AG10803 (cell line): ENCODE data around the gene SGPL1.

Experiments used
- DNase-seq: peaks from one replicate; pipeline ENCODE4 v3.0.0; 2010; ENCODE audit warnings: low read depth
- H3K4me3 ChIP-seq: 2 replicates; pipeline ENCODE4 v1.5.1; 2011; ENCODE audit warnings: mild to moderate bottlenecking, low read length, control low read depth
- TF ChIP-seq, protein P1 (sequence below): conservative IDR thresholded peaks from 2 replicates; pipeline ENCODE4 v1.5.1; 2011; ENCODE audit warnings: mild to moderate bottlenecking, low read length, control low read depth, inconsistent platforms

Gene SGPL1

DNA sequence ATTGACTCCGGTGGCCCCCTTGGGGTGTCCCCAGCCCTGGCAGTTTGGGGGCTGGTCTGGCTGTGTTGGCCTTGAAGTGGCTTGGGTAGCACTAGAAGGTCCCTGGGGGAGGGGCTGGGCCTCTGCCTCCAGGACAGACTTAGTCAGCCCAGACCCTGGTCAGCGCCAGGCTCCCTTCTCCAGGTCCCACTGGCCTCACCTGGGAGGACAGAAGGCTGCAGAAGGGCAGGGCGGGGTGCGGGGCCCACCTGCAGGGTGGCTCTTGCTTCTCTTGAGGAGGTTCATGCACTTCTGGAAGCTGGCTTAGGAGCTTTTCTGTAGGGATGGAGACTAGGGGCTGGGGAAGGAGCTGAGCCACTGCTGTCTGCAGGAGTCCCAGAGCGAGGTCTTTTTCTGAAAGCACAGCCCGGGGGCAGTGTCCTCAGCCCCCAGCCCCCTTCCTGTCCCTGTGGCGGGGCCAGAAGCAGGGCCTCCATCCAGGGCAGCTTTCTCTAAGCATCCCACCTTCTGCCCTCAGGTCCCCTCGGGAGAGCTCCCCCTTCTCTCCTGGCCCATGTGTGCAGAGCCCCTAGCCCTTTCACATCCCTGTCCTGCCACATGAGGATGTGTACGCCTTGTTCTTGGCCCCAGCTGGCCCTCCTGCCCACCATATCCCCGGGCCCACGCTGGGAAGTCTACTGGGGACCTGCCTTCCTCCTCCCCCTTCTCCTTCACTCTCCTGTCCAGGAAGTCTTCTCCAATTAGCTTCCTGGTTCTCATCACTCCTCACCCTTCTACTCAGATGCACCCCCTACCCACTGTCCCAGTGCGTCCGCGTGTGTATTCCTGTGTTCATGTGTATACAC is 41.6 kb upstream of the SGPL1 start:
- DNase-seq: no peak
- no peak overlapping the region for H3K4me3 ChIP-seq
- TF ChIP-seq, protein P1, sequence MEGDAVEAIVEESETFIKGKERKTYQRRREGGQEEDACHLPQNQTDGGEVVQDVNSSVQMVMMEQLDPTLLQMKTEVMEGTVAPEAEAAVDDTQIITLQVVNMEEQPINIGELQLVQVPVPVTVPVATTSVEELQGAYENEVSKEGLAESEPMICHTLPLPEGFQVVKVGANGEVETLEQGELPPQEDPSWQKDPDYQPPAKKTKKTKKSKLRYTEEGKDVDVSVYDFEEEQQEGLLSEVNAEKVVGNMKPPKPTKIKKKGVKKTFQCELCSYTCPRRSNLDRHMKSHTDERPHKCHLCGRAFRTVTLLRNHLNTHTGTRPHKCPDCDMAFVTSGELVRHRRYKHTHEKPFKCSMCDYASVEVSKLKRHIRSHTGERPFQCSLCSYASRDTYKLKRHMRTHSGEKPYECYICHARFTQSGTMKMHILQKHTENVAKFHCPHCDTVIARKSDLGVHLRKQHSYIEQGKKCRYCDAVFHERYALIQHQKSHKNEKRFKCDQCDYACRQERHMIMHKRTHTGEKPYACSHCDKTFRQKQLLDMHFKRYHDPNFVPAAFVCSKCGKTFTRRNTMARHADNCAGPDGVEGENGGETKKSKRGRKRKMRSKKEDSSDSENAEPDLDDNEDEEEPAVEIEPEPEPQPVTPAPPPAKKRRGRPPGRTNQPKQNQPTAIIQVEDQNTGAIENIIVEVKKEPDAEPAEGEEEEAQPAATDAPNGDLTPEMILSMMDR: no peak

DNA sequence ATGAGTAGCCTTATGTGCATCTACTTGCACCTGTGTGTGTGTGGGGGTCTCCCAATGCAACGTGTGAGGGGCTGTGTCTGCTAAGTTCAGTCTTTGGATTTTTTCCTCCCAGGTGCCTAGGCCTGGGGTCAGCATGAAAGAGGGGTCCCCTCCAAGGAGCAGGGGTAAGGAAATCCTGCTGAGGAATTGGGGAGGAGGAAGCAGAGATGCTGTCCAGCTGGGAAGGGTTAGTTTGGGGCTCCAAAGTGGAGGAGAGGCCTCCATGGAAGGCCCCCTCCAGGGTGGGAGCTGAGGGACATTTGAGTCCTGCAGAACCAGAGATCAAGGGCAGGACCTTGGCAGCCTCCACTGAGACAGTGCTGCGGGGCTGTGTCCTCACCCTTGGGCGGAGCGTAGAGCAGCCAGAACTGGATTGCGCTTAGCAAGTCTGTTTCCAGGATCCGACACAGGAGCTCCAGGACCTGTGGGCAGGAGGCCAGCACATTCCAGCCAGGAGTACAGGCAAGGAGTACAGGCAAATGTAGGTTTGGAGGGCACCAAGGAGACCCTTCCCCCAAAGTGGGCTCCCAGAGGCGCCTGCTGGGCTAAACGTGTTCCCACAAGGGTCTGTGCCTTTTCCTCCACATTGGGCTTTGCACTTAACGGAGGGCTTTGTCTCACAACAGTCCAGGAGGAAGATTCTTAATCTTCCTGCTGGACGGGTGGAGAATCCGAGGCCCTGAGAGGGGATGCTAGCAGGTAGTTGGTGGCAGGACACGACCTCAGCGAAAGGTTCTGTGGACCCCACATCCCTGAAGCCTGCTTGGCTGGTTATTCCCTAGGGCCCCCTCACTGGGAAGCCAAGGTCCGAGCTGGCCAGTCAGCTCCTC is 40.7 kb upstream of the SGPL1 start:
- no peak for DNase-seq
- TF ChIP-seq, protein P1: no peak
- no peak overlapping the region for H3K4me3 ChIP-seq

DNA sequence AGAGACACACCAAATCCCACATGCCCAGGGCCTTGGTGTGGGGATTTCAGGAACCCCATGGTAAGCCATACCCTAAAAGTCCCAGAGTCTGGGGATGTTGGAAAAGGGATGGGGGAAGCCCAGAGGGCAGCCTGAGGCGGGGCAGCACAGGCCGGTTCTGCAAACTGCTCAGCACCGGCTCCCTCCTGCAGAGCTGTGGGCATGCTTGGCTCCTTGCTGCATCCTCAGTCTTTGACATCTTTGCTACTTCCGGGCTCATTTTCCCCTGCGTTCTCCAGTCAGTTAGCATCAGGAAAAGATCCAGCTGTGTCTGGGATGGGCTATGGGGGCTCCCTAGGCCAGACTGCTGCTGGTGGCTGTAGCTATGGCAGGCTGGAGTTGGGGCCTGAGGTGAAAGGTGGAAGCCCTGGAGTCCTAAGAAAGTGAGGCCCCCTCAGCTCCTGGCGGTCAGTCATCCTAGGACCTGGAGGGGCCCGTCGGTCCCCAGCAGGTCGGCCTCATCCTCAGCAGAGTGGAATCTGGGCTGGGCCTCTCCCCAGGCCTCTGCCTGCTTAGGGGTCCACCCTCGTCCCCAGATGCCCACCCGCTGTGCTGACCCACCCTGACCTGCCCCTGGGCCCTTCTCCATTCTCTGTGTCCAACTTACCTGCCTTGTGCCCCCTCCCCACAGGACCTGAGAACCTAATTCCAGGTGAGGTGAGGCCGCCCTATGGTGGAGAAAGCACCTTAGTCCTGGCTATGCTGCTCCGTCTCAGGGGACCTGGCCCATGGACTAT is 39.9 kb upstream of the SGPL1 start:
- TF ChIP-seq, protein P1: no peak
- H3K4me3 ChIP-seq: no peak overlapping the region
- DNase-seq: no peak

DNA sequence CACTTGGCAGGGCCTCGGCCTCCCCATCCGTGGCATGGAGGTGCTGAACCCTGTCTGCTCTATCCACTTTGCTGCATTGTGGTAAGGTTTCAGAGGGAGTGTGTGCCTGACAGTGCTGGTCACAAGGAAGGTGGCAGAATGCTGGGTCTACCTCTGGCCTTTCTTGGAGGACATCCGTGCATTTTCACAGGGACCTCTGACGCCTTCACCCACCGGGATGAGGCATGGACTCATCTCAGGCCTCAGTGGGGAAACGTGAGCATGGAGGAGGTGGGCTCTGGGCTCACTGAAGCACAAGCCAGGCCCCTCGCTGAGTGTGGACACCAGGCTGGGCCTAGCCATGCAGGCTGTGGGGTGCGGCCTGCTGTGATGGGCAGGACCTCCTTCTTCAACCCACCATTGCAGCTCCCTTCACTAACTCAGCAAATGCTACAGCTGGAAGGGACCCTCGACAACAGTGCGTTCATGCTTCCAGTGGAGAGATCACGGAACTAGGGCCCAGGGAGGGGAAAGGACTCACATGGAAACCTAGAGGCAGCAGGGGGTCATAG is 39.2 kb upstream of the SGPL1 start:
- H3K4me3 ChIP-seq: no peak overlapping the region
- TF ChIP-seq, protein P1: no peak
- DNase-seq: no peak

DNA sequence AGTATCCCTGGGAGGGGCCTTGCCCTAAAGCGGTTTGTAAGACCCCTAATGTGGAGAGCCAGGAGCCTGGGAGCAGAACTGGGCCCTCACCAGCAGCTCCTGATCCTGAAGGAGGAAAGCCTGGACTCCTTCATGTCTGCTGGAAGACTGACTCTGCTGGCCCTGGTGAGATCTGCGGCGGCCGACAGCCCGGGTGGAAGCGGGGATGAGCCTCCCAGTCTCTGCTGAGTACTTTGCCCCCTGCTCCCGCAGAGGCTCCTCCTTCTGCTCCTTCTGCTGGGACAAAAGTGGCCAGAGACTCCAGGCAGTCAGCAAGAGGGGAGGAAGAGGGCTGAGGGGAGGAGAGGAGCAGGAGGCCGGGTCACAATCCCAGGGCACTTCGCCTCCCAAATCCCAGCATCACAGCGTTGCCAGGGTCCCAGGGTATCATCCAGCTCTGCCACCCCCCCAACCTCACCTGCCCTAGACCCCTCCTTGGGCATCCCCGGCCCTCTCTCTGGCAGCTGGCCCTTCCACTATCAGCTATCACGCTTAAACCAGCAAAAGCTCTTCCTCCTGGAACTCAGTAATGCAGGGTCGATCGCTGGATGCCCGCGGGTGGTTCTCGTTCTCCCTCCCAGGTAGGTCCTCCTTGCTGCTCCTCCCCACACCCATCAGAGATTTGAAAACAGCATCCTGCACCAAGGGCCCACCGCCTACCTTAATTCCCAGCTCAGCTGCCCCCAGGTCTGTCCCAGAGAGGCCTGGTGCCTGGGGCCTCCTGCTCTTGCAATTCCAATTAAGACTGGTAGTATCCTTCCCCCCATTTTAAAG is 38.5 kb upstream of the SGPL1 start:
- no peak for DNase-seq
- TF ChIP-seq, protein P1: no peak
- H3K4me3 ChIP-seq: no peak overlapping the region
